ENCODE measurements around the gene CASKIN1.

- TF ChIP-seq EZH2 (IDR thresholded peaks at IDR 0.05; ENCODE audit: low read length) (no peak), CTCF (optimal IDR thresholded peaks at IDR 0.05 in 1 of 3, IDR thresholded peaks at IDR 0.05 in 1 of 3, conservative IDR thresholded peaks at IDR 0.05 in 1 of 3; ENCODE audit: extremely low read depth in 1 of 3, insufficient read depth in 2 of 3, low read length in 3 of 3) (no peak)
Measured at GRCh38 chr16:2197765-2198164, 1.4 kb upstream of the CASKIN1 start.

Data from keratinocyte (primary cell).